WERI-Rb-1 (cell line): ENCODE results near the gene DHRS4.
A peak's percentile ranks its signal among the peaks of the same experiment; 100 is the strongest.

Source experiments
- DNase-seq: peaks from one replicate; pipeline ENCODE4 v3.0.0-alpha.2; 2020
- H3K27ac ChIP-seq: fragments of 250-450 bp; sonication (Bioruptor Pico); 2 replicates; pipeline ENCODE4 v1.5.1; 2020; ENCODE audit warnings: mild to moderate bottlenecking, moderate library complexity
- H3K27me3 ChIP-seq: fragments of 250-450 bp; sonication (Bioruptor Pico); 2 replicates; pipeline ENCODE4 v1.5.1; 2021; ENCODE audit warnings: mild to moderate bottlenecking, low read depth, moderate library complexity; ENCODE audit not compliant: insufficient read depth, severe bottlenecking
- H3K36me3 ChIP-seq: fragments of 250-450 bp; sonication (Bioruptor Pico); 2 replicates; pipeline ENCODE4 v1.5.1; 2020; ENCODE audit warnings: mild to moderate bottlenecking, moderate library complexity
- H3K4me3 ChIP-seq: 2 replicates; pipeline ENCODE4 v1.5.1; 2011; ENCODE audit warnings: low read depth, mild to moderate bottlenecking, control low read depth, low read length
- H3K9me3 ChIP-seq: fragments of 250-450 bp; sonication (Bioruptor Pico); 2 replicates; pipeline ENCODE4 v1.5.1; 2021; ENCODE audit warnings: mild to moderate bottlenecking, moderate library complexity; ENCODE audit not compliant: severe bottlenecking
- CTCF ChIP-seq: IDR thresholded peaks from 2 replicates; pipeline ENCODE4 v1.5.1; 2011; ENCODE audit warnings: low read depth, mild to moderate bottlenecking, control low read depth, inconsistent platforms, low read length

DHRS4 gene

DNA sequence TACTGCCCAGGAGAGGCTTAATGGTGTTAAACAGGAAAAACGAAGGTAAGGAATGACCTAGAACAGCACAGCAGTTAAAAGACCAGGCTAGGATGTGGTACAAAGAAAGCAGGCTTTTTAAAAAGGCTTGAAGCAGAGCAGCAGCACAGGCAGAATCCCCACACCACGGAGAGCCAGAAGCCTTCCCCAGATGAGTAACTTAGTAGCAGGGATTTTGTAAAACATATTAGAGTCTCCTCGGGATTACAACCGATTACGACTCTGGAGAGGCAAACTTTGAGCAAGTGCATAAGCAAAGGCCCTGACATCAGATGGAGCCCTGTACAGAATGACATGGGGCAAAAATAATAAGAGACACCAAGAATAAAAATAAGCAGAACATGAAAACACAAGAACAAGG is 37.1 kb upstream of the DHRS4 start:
- Histone ChIP-seq H3K27ac (no peak overlapping the region), H3K36me3 (no peaks in the 10 kb centered on the region), H3K4me3 (no peak overlapping the region), H3K27me3 (no peaks in the 10 kb centered on the region), H3K9me3 (peaks cover 5% of the 10 kb centered on the region)
- no peak for DNase-seq
- no peak for TF ChIP-seq CTCF

DNA sequence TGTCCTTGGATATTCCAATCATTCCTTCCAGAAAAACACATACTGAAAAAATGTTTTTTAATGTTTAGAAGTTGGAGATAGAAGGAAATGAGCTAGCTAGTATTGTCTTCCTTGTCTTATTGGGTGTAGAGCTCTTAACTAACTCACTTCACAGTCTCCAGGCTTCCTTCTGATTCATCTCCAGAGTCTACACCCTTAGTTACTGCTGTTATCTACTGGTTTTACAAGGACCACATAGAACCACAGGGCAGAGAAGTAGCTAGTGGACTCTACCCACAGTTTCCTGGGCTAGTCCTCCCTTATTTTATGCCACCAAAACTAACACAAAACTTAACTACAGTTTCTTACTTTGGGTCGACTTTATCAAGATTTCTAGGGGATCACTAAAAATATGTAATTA is 31.0 kb upstream of the DHRS4 start:
- H3K36me3 ChIP-seq: no peaks in the 10 kb centered on the region
- no peak overlapping the region for H3K27ac ChIP-seq
- H3K9me3 ChIP-seq: no peaks in the 10 kb centered on the region
- no peak overlapping the region for H3K4me3 ChIP-seq
- DNase-seq: no peak
- H3K27me3 ChIP-seq: no peaks in the 10 kb centered on the region
- TF ChIP-seq CTCF: no peak

- H3K27ac ChIP-seq: no peak overlapping the region
- no peaks in the 10 kb centered on the region for H3K27me3 ChIP-seq
- no peak for DNase-seq
- no peak for TF ChIP-seq CTCF
- H3K9me3 ChIP-seq: no peaks in the 10 kb centered on the region
- H3K4me3 ChIP-seq: no peak overlapping the region
- no peaks in the 10 kb centered on the region for H3K36me3 ChIP-seq
Measured at GRCh38 chr14:23925523-23926075, 28.0 kb upstream of the DHRS4 start.

- Histone ChIP-seq H3K4me3 (no peak overlapping the region), H3K27ac (no peak overlapping the region), H3K9me3 (no peaks in the 10 kb centered on the region), H3K36me3 (no peaks in the 10 kb centered on the region), H3K27me3 (no peaks in the 10 kb centered on the region)
- no peak for DNase-seq
- TF ChIP-seq CTCF: no peak
Measured at GRCh38 chr14:23926543-23926942, 27.0 kb upstream of the DHRS4 start.

DNA sequence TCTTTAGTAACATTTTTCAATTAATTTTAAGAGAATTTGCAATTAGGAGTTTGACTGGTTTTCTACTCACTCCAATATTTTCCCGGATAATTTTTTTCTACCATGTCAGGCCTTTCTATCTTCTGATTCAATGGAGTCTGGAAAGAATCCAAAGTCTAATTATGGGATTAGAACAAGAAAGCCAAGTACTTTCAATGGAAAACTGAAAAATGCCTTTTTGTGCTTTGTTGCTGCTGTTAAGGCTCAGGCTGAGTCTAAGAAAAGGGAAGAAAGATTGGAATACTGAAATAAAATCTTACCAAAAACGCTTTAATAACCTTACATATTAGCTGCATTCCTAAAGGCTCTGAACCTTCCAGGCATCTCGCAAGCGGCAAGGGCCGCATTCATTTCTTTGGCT is 24.4 kb upstream of the DHRS4 start:
- no peak for DNase-seq
- Histone ChIP-seq H3K4me3 (no peak overlapping the region), H3K36me3 (no peaks in the 10 kb centered on the region), H3K9me3 (no peaks in the 10 kb centered on the region), H3K27me3 (no peaks in the 10 kb centered on the region), H3K27ac (peak overlapping the region; percentile 7; the same call in 1 of the 2 replicates)
- no peak for TF ChIP-seq CTCF

DNA sequence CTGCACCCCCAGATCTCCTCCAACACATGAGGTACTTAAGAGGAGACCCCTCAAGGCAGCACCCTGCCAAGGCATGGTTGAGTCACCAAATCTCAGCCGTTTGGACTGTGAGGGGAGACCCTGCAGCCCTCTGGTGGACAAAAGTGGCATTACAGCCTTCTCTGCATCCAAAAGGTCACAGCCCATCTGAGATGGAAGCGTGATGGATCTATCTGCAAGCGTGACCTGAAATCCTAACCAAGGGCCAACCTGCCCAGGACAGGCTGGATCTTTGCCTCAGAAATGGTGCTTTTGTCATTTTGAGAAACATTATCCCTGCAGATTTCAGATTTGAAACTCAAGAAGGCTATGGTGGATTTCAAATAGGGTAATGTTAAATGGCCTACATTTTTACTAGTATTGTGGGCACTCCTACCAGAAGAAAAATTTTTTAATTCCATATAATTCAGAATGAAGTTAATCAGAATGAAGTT is 23.7 kb upstream of the DHRS4 start:
- Histone ChIP-seq H3K27ac (no peak overlapping the region; the same call in 1 of the 2 replicates), H3K27me3 (no peaks in the 10 kb centered on the region), H3K4me3 (no peak overlapping the region), H3K36me3 (no peaks in the 10 kb centered on the region), H3K9me3 (no peaks in the 10 kb centered on the region)
- peak; percentile 95 for TF ChIP-seq CTCF
- DNase-seq: peak; percentile 85
